Keratinocyte (primary cell): ENCODE measurements around the gene DHODH. TPM values are rescaled to one million over a fixed set of nuclear protein-coding genes. Genes with fewer than 3 reads are reported as not detected.
A peak's percentile ranks its signal among the peaks of the same experiment; 100 is the strongest.

Source experiments
- DNase-seq: peaks from one replicate; pipeline ENCODE4 v3.0.0-alpha.2; 2011; ENCODE audit warnings: low read depth, missing footprints, low spot score
- FAIRE-seq: peaks from 2 replicates; lab custom pipeline; 2011; peaks lifted over from hg19 to GRCh38; lab: Jason Lieb, UNC
- H2AFZ ChIP-seq: 2 replicates; pipeline ENCODE4 v1.6.0; 2012; ENCODE audit warnings: low read length, control low read depth, inconsistent platforms; ENCODE audit not compliant: control insufficient read depth
- H3K27ac ChIP-seq: 2 replicates; pipeline ENCODE4 v1.5.1; 2011; ENCODE audit warnings: low read length; ENCODE audit not compliant: control insufficient read depth, insufficient read depth
- H3K27me3 ChIP-seq: 3 replicates; pipeline ENCODE4 v1.6.0; 2011; ENCODE audit warnings: low read length; ENCODE audit not compliant: control insufficient read depth, insufficient read depth; ENCODE audit errors: extremely low read depth
- H3K36me3 ChIP-seq, 2 experiments: 2 replicates in 1 of 2; 3 replicates in 1 of 2; pipeline ENCODE4 v1.5.1; 2011; ENCODE audit warnings: low read length in 2 of 2, mild to moderate bottlenecking in 1 of 2; ENCODE audit not compliant: control insufficient read depth in 2 of 2, insufficient read depth in 2 of 2; ENCODE audit errors: extremely low read depth in 1 of 2
- H3K4me1 ChIP-seq: 3 replicates; pipeline ENCODE4 v1.5.1; 2011; ENCODE audit warnings: low read length; ENCODE audit not compliant: control insufficient read depth, insufficient read depth; ENCODE audit errors: extremely low read depth
- H3K4me2 ChIP-seq: 3 replicates; pipeline ENCODE4 v1.6.0; 2011; ENCODE audit warnings: low read depth, low read length; ENCODE audit not compliant: control insufficient read depth, insufficient read depth; ENCODE audit errors: extremely low read depth
- H3K4me3 ChIP-seq, 3 experiments: fragments of 200-600 bp in 1 of 3; sonication (generic) in 1 of 3; 2 replicates in 2 of 3; 3 replicates in 1 of 3; pipeline ENCODE4 v1.5.1; 2011 to 2016; ENCODE audit warnings: low read length in 3 of 3, mild to moderate bottlenecking in 3 of 3, control low read depth in 2 of 3, inconsistent platforms in 1 of 3, low read depth in 1 of 3, mixed read lengths in 1 of 3, mixed run types in 1 of 3, moderate library complexity in 1 of 3; ENCODE audit not compliant: control insufficient read depth in 2 of 3, insufficient read depth in 2 of 3; ENCODE audit errors: extremely low read depth in 1 of 3
- H3K79me2 ChIP-seq: 2 replicates; pipeline ENCODE4 v1.6.0; 2012; ENCODE audit warnings: low read length; ENCODE audit not compliant: control insufficient read depth, insufficient read depth
- H3K9ac ChIP-seq: 3 replicates; pipeline ENCODE4 v1.6.0; 2011; ENCODE audit warnings: low read length; ENCODE audit not compliant: control insufficient read depth, insufficient read depth; ENCODE audit errors: extremely low read depth
- H3K9me1 ChIP-seq: 3 replicates; pipeline ENCODE4 v1.6.0; 2011; ENCODE audit warnings: low read length; ENCODE audit not compliant: control insufficient read depth, insufficient read depth; ENCODE audit errors: extremely low read depth
- H3K9me3 ChIP-seq: 2 replicates; pipeline ENCODE4 v1.5.1; 2012; ENCODE audit warnings: low read depth, low read length; ENCODE audit not compliant: control insufficient read depth
- H4K20me1 ChIP-seq: 3 replicates; pipeline ENCODE4 v1.6.0; 2011; ENCODE audit warnings: low read length; ENCODE audit not compliant: control insufficient read depth, insufficient read depth; ENCODE audit errors: extremely low read depth
- EZH2 ChIP-seq: IDR thresholded peaks from one replicate; pipeline ENCODE4 v1.6.1; 2012; ENCODE audit warnings: inconsistent platforms, mild to moderate bottlenecking, low read length, moderate library complexity
- dilution Hi-C: fragments of 300-500 bp; cut with MboI; formaldehyde crosslinking; loops from one replicate; pipeline ENCODE4 v1.7.0; 2020; ENCODE audit warnings: low sequenced_read_pairs; ENCODE audit not compliant: extremely low pct_ligation_motif_present
- polyA plus RNA-seq, 5 experiments: library from polyadenylated mRNA; depleted of rRNA in 3 of 5; stranded (reverse) in 3 of 5; stranded (forward) in 1 of 5; unstranded in 1 of 5; fragments of >200 nt; gene quantifications; 1 replicate in 1 of 5; 2 replicates in 3 of 5; 3 replicates in 1 of 5; pipeline versions ENCODE4 v1.2.1 to v1.2.3, GENCODE V29; 2011 to 2012; ENCODE audit warnings: missing spikeins in 2 of 5, low read depth in 1 of 5, low replicate concordance in 1 of 5
- TF ChIP-seq, protein P1 (sequence below), 3 experiments: IDR thresholded peaks in 1 of 3; conservative IDR thresholded peaks in 1 of 3; optimal IDR thresholded peaks in 1 of 3; 2 replicates in 2 of 3; 3 replicates in 1 of 3; pipeline versions ENCODE3 to v1.5.1; 2011; ENCODE audit warnings: low read length in 3 of 3, mild to moderate bottlenecking in 3 of 3, moderate library complexity in 2 of 3, control low read depth in 1 of 3, inconsistent platforms in 1 of 3; ENCODE audit not compliant: insufficient read depth in 2 of 3; ENCODE audit errors: extremely low read depth in 1 of 3

Gene DHODH
- polyA plus RNA-seq, 1 donor (not counting 4 experiments of a cell fraction or from before 2014, with no cell fraction given), result 5.4 TPM

DNA sequence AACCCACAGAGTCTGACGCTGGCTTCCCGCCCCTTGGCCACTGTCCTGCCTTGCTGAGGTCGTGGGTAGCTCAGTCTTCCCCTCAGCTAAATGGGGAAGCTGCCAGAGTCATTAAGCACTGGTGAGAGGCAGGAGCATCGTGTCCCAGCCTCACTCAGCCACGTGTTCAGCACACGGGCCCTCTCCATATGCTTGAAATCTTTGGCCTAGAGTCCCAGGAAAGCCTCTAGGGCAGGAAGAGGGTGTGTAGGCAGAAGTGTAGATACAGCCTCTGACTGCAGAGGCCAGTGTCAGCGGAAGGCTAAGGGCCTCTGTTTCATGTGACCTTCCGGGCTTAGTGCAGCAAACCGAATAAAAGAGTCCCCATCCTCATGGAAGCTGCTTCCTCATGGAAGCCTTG, 4.1 kb downstream of the DHODH start:
- Histone ChIP-seq H3K27me3 (no peaks in the 10 kb centered on the region), H3K9me1 (no peaks in the 10 kb centered on the region), H3K36me3 (peaks cover 2 to 4% of the 10 kb centered on the region in 2 experiments), H2AFZ (no peak overlapping the region), H3K79me2 (no peaks in the 10 kb centered on the region), H3K27ac (peak overlapping the region; percentile 3), H3K4me1 (peaks cover 13% of the 10 kb centered on the region), H4K20me1 (no peaks in the 10 kb centered on the region), H3K9me3 (no peaks in the 10 kb centered on the region), H3K4me3 (no peak overlapping the region), H3K4me2 (peak overlapping the region; percentile 2), H3K9ac (no peak overlapping the region)
- FAIRE-seq, result no peak
- TF ChIP-seq EZH2, result no peak
- TF ChIP-seq, protein P1, sequence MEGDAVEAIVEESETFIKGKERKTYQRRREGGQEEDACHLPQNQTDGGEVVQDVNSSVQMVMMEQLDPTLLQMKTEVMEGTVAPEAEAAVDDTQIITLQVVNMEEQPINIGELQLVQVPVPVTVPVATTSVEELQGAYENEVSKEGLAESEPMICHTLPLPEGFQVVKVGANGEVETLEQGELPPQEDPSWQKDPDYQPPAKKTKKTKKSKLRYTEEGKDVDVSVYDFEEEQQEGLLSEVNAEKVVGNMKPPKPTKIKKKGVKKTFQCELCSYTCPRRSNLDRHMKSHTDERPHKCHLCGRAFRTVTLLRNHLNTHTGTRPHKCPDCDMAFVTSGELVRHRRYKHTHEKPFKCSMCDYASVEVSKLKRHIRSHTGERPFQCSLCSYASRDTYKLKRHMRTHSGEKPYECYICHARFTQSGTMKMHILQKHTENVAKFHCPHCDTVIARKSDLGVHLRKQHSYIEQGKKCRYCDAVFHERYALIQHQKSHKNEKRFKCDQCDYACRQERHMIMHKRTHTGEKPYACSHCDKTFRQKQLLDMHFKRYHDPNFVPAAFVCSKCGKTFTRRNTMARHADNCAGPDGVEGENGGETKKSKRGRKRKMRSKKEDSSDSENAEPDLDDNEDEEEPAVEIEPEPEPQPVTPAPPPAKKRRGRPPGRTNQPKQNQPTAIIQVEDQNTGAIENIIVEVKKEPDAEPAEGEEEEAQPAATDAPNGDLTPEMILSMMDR (optimal IDR thresholded peaks at IDR 0.05 in 1 of 3, IDR thresholded peaks at IDR 0.05 in 1 of 3, conservative IDR thresholded peaks at IDR 0.05 in 1 of 3; ENCODE audit: extremely low read depth in 1 of 3, insufficient read depth in 2 of 3, low read length in 3 of 3), result no peak
- DNase-seq, result no peak
- dilution Hi-C loops, result no loop called here

DNA sequence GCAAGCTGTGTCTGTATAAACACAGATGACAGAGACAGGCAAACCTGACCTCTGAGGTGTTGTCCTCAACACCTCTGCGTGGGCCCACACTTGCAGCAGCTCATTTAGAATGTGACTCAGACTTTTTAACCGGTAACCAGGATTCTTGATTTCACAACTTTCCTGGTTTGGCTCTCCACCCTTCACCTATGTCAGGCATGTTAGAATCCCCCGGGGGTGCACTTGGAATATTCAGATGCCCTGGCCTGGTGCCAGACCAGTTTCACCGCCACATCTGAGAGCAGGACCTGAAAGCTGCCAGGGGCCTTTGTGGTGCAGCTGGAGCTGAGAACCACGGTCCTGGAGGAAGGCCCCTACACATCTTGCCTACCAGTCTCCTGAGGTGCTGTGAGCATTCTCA, 4.8 kb downstream of the DHODH start:
- Histone ChIP-seq H3K36me3 (peaks cover 2 to 4% of the 10 kb centered on the region in 2 experiments), H3K27ac (peak overlapping the region; percentile 3), H4K20me1 (no peaks in the 10 kb centered on the region), H2AFZ (no peak overlapping the region), H3K79me2 (no peaks in the 10 kb centered on the region), H3K4me1 (peaks cover 13% of the 10 kb centered on the region), H3K9me1 (no peaks in the 10 kb centered on the region), H3K27me3 (no peaks in the 10 kb centered on the region), H3K4me2 (peak overlapping the region; percentile 2), H3K9me3 (no peaks in the 10 kb centered on the region), H3K4me3 (no peak overlapping the region), H3K9ac (no peak overlapping the region)
- TF ChIP-seq, protein P1 (optimal IDR thresholded peaks at IDR 0.05 in 1 of 3, IDR thresholded peaks at IDR 0.05 in 1 of 3, conservative IDR thresholded peaks at IDR 0.05 in 1 of 3; ENCODE audit: extremely low read depth in 1 of 3, insufficient read depth in 2 of 3, low read length in 3 of 3), result no peak
- dilution Hi-C loops, result no loop called here
- DNase-seq, result peak; percentile 45
- peak; percentile 53 for FAIRE-seq
